Measurements from ENCODE around the gene CYP2D6.
"Not testable (repeated sequence)": the region's sequence is repeated elsewhere in the genome, so short reads cannot be mapped to it uniquely, and the experiment has no call there.

The CYP2D6 gene

GRCh38 chr22:42135688-42136087 is 5.1 kb upstream of the CYP2D6 start:
- not testable (repeated sequence) for DNase-seq (ENCODE audit: low read depth in 2 of 3, low spot score in 2 of 3)

GRCh38 chr22:42134100-42135020 is 3.8 kb upstream of the CYP2D6 start:
- no peak for DNase-seq (ENCODE audit: low read depth in 2 of 3, low spot score in 2 of 3)

DNA sequence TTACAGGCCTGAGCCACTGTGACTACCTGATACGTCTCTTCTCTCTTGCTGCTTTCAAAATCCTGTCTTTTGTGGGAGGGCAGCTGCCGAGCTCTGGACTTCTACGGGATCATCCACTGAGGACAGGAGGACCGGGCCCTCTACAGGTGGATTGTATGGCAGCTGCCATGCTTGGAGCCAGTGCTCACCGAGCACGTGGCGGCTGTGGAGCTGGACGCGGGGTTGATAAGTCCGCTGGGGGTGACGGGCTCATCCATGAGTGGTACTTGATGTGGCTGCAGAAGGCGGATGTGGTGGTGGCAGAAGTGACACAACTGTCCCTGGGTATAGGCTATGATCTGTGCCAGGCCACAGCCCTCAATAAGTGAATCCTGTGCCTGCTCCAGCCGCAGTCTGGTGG is 1.8 kb upstream of the CYP2D6 start:
- no peak for DNase-seq (ENCODE audit: low read depth in 2 of 3, low spot score in 2 of 3)

GRCh38 chr22:42131562-42131961 is 952 bp upstream of the CYP2D6 start:
- DNase-seq (ENCODE audit: low read depth in 2 of 3, low spot score in 2 of 3): no peak

DNA sequence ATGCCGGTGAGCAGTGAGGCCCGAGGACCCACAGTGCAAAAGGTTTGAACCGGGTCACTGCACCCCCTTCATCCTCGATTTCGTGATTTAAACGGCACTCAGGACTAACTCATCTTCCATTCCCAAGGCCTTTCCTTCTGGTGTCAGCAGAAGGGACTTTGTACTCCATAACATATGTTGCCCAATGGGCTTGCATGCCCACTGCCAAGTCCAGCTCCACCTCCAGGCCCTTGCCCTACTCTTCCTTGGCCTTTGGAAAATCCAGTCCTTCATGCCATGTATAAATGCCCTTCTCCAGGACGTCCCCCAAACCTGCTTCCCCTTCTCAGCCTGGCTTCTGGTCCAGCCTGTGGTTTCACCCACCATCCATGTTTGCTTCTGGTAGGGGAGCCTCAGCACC is 428 bp downstream of the CYP2D6 start:
- DNase-seq (ENCODE audit: low read depth in 2 of 3, low spot score in 2 of 3): not testable (repeated sequence)

- not testable (repeated sequence) for DNase-seq (ENCODE audit: low read depth in 2 of 3, low spot score in 2 of 3)
Observed at GRCh38 chr22:42128776-42129694, 1.6 kb downstream of the CYP2D6 start.

DNA sequence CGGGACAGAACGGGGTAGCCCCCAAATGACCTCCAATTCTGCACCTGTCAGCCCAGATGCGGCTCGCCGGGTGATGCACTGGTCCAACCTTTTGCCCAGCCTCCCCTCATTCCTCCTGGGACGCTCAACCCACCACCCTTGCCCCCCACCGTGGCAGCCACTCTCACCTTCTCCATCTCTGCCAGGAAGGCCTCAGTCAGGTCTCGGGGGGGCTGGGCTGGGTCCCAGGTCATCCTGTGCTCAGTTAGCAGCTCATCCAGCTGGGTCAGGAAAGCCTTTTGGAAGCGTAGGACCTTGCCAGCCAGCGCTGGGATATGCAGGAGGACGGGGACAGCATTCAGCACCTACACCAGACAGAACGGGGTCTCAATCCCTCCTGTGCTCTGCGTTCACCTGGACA is 2.6 kb downstream of the CYP2D6 start:
- not testable (repeated sequence) for DNase-seq (ENCODE audit: low read depth in 2 of 3, low spot score in 2 of 3)

GRCh38 chr22:42127606-42128005 is 3.0 kb downstream of the CYP2D6 start:
- no peak for DNase-seq (ENCODE audit: low read depth in 2 of 3, low spot score in 2 of 3)

GRCh38 chr22:42123529-42123928 is 7.1 kb downstream of the CYP2D6 start:
- DNase-seq (ENCODE audit: low read depth in 2 of 3, low spot score in 2 of 3): not testable (repeated sequence)

GRCh38 chr22:42120231-42121021 is 10.2 kb downstream of the CYP2D6 start:
- DNase-seq (ENCODE audit: low read depth in 2 of 3, low spot score in 2 of 3): not testable (repeated sequence)

DNA sequence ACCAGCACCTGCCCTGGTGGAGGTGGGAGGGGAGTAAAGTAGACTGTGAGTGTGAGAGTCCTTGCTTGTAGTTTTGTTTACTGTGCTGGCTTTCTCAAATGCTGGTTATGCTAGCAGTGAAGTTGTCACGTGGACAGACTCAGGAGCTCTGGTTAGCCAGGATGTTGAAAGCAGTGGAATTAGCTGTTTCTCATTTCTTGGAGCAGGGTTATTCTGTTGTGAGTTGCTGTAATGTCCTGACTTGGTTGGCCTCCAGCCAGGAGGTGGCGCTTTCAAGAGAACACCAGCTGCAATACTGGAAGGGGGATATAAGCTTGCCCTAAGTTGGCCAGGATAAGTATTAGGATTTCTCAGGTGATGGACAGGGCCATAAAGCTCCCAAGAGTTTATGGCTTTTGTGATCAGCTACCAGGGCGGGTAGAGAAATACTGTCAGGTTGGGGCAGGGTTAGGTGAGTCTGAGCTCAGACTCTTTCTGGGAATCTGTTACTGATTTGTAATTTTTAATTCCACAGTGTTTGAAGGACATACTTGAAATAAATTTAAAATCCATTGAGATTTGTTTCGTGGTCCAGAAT is 13.7 kb downstream of the CYP2D6 start:
- no peak for DNase-seq (ENCODE audit: low read depth in 2 of 3, low spot score in 2 of 3)

- not testable (repeated sequence) for DNase-seq (ENCODE audit: low read depth in 2 of 3, low spot score in 2 of 3)
Observed at GRCh38 chr22:42115420-42115830, 15.2 kb downstream of the CYP2D6 start.

- no peak for DNase-seq (ENCODE audit: low read depth in 2 of 3, low spot score in 2 of 3)
Observed at GRCh38 chr22:42114721-42115120, 15.9 kb downstream of the CYP2D6 start.

GRCh38 chr22:42112793-42113192 is 17.8 kb downstream of the CYP2D6 start:
- DNase-seq (ENCODE audit: low read depth in 2 of 3, low spot score in 2 of 3): not testable (repeated sequence)

DNA sequence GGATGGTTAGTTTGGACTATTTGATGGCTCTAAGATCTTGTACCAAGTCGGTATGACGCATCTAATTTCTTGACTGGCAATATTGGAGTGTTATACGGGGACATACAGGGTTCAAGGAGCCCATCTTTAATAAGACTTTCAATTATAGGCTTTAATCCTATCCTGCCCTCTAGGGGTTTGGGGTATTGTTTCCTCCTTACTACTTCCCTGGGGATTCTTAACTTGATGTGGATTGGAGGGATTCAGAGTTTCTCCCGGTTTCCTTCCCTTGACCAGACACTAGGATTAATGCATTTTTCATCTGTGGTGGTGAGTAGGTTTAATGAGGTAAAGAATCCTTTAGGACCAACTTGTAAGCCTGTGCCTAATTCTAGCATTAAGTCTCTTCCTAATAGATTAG is 18.8 kb downstream of the CYP2D6 start:
- DNase-seq (ENCODE audit: low read depth in 2 of 3, low spot score in 2 of 3): no peak

DNA sequence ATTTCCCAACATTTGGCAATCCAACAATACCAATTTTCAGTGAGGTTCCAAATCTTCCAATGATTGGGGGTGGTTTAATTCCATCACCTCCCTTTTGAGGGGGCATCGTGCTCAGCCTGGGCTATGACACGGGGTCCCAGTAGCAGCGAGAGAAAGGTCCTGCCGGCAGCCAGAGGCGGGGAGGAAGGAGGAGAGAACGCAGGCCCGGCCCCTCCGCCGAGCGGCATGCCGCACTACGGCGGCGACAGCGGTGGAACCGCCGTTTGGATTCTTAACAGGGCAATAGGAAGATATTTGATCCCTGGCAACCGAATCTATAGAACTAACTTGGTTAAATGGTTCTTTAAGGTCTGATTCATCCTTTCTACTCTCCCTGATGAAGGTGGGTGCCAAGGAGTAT is 21.8 kb downstream of the CYP2D6 start:
- no peak for DNase-seq (ENCODE audit: low read depth in 2 of 3, low spot score in 2 of 3)

GRCh38 chr22:42104332-42104860 is 26.2 kb downstream of the CYP2D6 start:
- DNase-seq (ENCODE audit: low read depth in 2 of 3, low spot score in 2 of 3): not testable (repeated sequence)

GRCh38 chr22:42101199-42101598 is 29.4 kb downstream of the CYP2D6 start:
- no peak for DNase-seq (ENCODE audit: low read depth in 2 of 3, low spot score in 2 of 3)

- DNase-seq (ENCODE audit: low read depth in 2 of 3, low spot score in 2 of 3): no peak
Observed at GRCh38 chr22:42091455-42091782, 39.2 kb downstream of the CYP2D6 start.

All from activated CD8-positive, alpha-beta memory T cell treated with anti-CD3 and anti-CD28 coated beads for 48 hours (primary cell).